ENCODE data around the gene TM4SF5.

DNA sequence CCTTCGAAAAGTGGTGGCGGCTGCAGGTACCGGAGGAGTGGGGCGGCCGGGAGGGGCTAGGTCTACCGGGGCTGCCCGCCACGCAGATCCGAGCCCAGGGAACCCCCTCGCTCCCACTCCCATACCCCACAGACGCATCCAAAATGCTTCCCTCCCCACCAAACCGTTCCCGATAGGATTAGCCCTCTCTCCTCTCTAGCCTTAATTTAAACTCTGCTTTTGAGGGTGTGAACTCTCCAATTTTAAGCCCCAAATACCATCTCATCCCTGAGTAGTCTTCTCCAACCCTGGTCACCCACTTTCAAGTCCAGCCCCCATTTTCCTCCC is 31.7 kb upstream of the TM4SF5 start:
- no peak for TF ChIP-seq POLR2A (IDR thresholded peaks at IDR 0.05; ENCODE audit: low read depth, low read length)
- TF ChIP-seq NRF1 (conservative IDR thresholded peaks at IDR 0.05; ENCODE audit: low read depth, low read length): no peak
- TF ChIP-seq, protein P1, sequence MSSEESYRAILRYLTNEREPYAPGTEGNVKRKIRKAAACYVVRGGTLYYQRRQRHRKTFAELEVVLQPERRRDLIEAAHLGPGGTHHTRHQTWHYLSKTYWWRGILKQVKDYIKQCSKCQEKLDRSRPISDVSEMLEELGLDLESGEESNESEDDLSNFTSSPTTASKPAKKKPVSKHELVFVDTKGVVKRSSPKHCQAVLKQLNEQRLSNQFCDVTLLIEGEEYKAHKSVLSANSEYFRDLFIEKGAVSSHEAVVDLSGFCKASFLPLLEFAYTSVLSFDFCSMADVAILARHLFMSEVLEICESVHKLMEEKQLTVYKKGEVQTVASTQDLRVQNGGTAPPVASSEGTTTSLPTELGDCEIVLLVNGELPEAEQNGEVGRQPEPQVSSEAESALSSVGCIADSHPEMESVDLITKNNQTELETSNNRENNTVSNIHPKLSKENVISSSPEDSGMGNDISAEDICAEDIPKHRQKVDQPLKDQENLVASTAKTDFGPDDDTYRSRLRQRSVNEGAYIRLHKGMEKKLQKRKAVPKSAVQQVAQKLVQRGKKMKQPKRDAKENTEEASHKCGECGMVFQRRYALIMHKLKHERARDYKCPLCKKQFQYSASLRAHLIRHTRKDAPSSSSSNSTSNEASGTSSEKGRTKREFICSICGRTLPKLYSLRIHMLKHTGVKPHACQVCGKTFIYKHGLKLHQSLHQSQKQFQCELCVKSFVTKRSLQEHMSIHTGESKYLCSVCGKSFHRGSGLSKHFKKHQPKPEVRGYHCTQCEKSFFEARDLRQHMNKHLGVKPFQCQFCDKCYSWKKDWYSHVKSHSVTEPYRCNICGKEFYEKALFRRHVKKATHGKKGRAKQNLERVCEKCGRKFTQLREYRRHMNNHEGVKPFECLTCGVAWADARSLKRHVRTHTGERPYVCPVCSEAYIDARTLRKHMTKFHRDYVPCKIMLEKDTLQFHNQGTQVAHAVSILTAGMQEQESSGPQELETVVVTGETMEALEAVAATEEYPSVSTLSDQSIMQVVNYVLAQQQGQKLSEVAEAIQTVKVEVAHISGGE (CRISPR knock-in tag; IDR thresholded peaks at IDR 0.05): no peak
- TF ChIP-seq RAD21 (IDR thresholded peaks at IDR 0.05; ENCODE audit: insufficient read depth, low read depth, low read length): no peak

Data from GM12878 (cell line).